HL-60 (cell line): ENCODE measurements around the gene ALPK1.

Experiments
- GABPA ChIP-seq: IDR thresholded peaks from 2 replicates; pipeline ENCODE4 v1.6.1; 2012; ENCODE audit warnings: low read depth
- POLR2AphosphoS5 ChIP-seq: IDR thresholded peaks from 2 replicates; pipeline ENCODE4 v1.6.1; 2012; ENCODE audit warnings: low read depth
- TF ChIP-seq, protein P1 (sequence below): IDR thresholded peaks from one replicate; pipeline ENCODE4 v1.5.1; 2011; ENCODE audit warnings: low read length, control low read depth, inconsistent platforms; ENCODE audit not compliant: insufficient read depth
- TF ChIP-seq, protein P2 (sequence below): IDR thresholded peaks from 2 replicates; pipeline ENCODE4 v1.6.1; 2012; ENCODE audit warnings: low read depth; ENCODE audit not compliant: insufficient replicate concordance

- no peak for TF ChIP-seq POLR2AphosphoS5
- TF ChIP-seq, protein P1, sequence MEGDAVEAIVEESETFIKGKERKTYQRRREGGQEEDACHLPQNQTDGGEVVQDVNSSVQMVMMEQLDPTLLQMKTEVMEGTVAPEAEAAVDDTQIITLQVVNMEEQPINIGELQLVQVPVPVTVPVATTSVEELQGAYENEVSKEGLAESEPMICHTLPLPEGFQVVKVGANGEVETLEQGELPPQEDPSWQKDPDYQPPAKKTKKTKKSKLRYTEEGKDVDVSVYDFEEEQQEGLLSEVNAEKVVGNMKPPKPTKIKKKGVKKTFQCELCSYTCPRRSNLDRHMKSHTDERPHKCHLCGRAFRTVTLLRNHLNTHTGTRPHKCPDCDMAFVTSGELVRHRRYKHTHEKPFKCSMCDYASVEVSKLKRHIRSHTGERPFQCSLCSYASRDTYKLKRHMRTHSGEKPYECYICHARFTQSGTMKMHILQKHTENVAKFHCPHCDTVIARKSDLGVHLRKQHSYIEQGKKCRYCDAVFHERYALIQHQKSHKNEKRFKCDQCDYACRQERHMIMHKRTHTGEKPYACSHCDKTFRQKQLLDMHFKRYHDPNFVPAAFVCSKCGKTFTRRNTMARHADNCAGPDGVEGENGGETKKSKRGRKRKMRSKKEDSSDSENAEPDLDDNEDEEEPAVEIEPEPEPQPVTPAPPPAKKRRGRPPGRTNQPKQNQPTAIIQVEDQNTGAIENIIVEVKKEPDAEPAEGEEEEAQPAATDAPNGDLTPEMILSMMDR, result no peak
- TF ChIP-seq, protein P2, sequence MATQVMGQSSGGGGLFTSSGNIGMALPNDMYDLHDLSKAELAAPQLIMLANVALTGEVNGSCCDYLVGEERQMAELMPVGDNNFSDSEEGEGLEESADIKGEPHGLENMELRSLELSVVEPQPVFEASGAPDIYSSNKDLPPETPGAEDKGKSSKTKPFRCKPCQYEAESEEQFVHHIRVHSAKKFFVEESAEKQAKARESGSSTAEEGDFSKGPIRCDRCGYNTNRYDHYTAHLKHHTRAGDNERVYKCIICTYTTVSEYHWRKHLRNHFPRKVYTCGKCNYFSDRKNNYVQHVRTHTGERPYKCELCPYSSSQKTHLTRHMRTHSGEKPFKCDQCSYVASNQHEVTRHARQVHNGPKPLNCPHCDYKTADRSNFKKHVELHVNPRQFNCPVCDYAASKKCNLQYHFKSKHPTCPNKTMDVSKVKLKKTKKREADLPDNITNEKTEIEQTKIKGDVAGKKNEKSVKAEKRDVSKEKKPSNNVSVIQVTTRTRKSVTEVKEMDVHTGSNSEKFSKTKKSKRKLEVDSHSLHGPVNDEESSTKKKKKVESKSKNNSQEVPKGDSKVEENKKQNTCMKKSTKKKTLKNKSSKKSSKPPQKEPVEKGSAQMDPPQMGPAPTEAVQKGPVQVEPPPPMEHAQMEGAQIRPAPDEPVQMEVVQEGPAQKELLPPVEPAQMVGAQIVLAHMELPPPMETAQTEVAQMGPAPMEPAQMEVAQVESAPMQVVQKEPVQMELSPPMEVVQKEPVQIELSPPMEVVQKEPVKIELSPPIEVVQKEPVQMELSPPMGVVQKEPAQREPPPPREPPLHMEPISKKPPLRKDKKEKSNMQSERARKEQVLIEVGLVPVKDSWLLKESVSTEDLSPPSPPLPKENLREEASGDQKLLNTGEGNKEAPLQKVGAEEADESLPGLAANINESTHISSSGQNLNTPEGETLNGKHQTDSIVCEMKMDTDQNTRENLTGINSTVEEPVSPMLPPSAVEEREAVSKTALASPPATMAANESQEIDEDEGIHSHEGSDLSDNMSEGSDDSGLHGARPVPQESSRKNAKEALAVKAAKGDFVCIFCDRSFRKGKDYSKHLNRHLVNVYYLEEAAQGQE, result no peak
- TF ChIP-seq GABPA, result no peak
Observed at GRCh38 chr4:112473985-112474384, 176.8 kb downstream of the ALPK1 start.
